SU-DHL-6 (cell line): Measurements from ENCODE around the gene B4GALT1.

ENCODE experiments used
- H2AFZ ChIP-seq: fragments of 200-600 bp; sonication (generic); 2 replicates; pipeline ENCODE4 v1.6.1; 2014; ENCODE audit warnings: low read depth, mild to moderate bottlenecking, moderate library complexity, mixed read lengths, antibody characterized with exemption, low read length; ENCODE audit not compliant: severe bottlenecking
- H3F3A ChIP-seq: fragments of 200-600 bp; shearing (Covaris generic); 2 replicates; pipeline ENCODE4 v1.6.0; 2016; ENCODE audit warnings: antibody characterized with exemption, mild to moderate bottlenecking; ENCODE audit not compliant: insufficient read depth
- H3K27ac ChIP-seq: fragments of 200-600 bp; sonication (generic); 2 replicates; pipeline ENCODE4 v1.5.1; 2016; ENCODE audit warnings: low read depth, mild to moderate bottlenecking, low read length, moderate library complexity, mixed read lengths
- H3K27me3 ChIP-seq: fragments of 200-600 bp; sonication (generic), shearing (Covaris generic); 2 replicates; pipeline ENCODE4 v1.6.0; 2014; ENCODE audit warnings: mild to moderate bottlenecking, low read length
- H3K36me3 ChIP-seq: fragments of 200-600 bp; sonication (generic); 2 replicates; pipeline ENCODE4 v1.6.1; 2014; ENCODE audit warnings: mild to moderate bottlenecking, low read length, mixed read lengths
- H3K4me2 ChIP-seq: fragments of 300-600, 200-600 bp; shearing (Covaris generic), sonication (generic); 2 replicates; pipeline ENCODE4 v1.6.0; 2014; ENCODE audit warnings: low read length, low read depth, mild to moderate bottlenecking; ENCODE audit not compliant: poor library complexity, severe bottlenecking
- H3K4me3 ChIP-seq: fragments of 200-600 bp; sonication (generic); 2 replicates; pipeline ENCODE4 v1.5.1; 2014; ENCODE audit warnings: antibody characterized with exemption, low read length, mild to moderate bottlenecking, mixed read lengths; ENCODE audit not compliant: insufficient read depth, poor library complexity, severe bottlenecking
- H3K79me2 ChIP-seq: fragments of 200-600 bp; sonication (generic); 2 replicates; pipeline ENCODE4 v1.6.1; 2014; ENCODE audit warnings: mild to moderate bottlenecking, low read length, moderate library complexity; ENCODE audit not compliant: insufficient read depth
- H3K9ac ChIP-seq: fragments of 200-600 bp; sonication (generic); 2 replicates; pipeline ENCODE4 v1.7.0; 2014; ENCODE audit warnings: mild to moderate bottlenecking, low read length
- H3K9me2 ChIP-seq: fragments of 200-600 bp; sonication (generic); replicated peaks from 2 replicates; pipeline ENCODE4 v1.6.1; 2014; ENCODE audit warnings: low read length; ENCODE audit not compliant: insufficient read depth
- H3K9me3 ChIP-seq: fragments of 200-600 bp; sonication (generic); 2 replicates; pipeline ENCODE4 v1.6.1; 2014; ENCODE audit warnings: low read length, mixed read lengths; ENCODE audit not compliant: insufficient read depth
- H4K20me1 ChIP-seq: fragments of 200-600 bp; sonication (generic); 2 replicates; pipeline ENCODE4 v1.6.1; 2014; ENCODE audit warnings: low read depth, mild to moderate bottlenecking, antibody characterized with exemption, low read length, moderate library complexity, mixed read lengths
- CTCF ChIP-seq: fragments of 200-600 bp; sonication (generic); IDR thresholded peaks from one replicate; pipeline ENCODE4 v1.5.1; 2017; ENCODE audit warnings: antibody characterized with exemption, mild to moderate bottlenecking, low read length, moderate library complexity; ENCODE audit not compliant: insufficient read depth, poor library complexity, severe bottlenecking
- EZH2phosphoT487 ChIP-seq: fragments of 200-600 bp; sonication (generic), shearing (Covaris generic); conservative IDR thresholded peaks from 2 replicates; pipeline ENCODE4 v1.6.1; 2018; ENCODE audit warnings: mild to moderate bottlenecking, antibody characterized with exemption, low read length, moderate library complexity, mixed read lengths

B4GALT1 gene

GRCh38 chr9:33082538-33083326, 84.4 kb downstream of the B4GALT1 start:
- no peak overlapping the region for H3K4me3 ChIP-seq
- no peak overlapping the region for H3K27ac ChIP-seq
- no peak overlapping the region for H3K9ac ChIP-seq
- H3K79me2 ChIP-seq: no peaks in the 10 kb centered on the region
- H2AFZ ChIP-seq: no peak overlapping the region
- no peaks in the 10 kb centered on the region for H3K9me2 ChIP-seq
- TF ChIP-seq EZH2phosphoT487: no peak
- TF ChIP-seq CTCF: no peak
- peaks cover 6% of the 10 kb centered on the region; the same call in 1 of the 2 replicates for H3F3A ChIP-seq
- H3K27me3 ChIP-seq: no peaks in the 10 kb centered on the region
- no peak overlapping the region for H3K4me2 ChIP-seq
- H4K20me1 ChIP-seq: no peaks in the 10 kb centered on the region
- H3K9me3 ChIP-seq: no peaks in the 10 kb centered on the region
- no peaks in the 10 kb centered on the region for H3K36me3 ChIP-seq

GRCh38 chr9:33082128-33082527, 85.0 kb downstream of the B4GALT1 start:
- TF ChIP-seq EZH2phosphoT487 (no peak), CTCF (no peak)
- H3K36me3 ChIP-seq: no peaks in the 10 kb centered on the region
- no peaks in the 10 kb centered on the region for H3K27me3 ChIP-seq
- no peaks in the 10 kb centered on the region for H4K20me1 ChIP-seq
- H3K79me2 ChIP-seq: no peaks in the 10 kb centered on the region
- H3K27ac ChIP-seq: no peak overlapping the region
- H3K9me3 ChIP-seq: no peaks in the 10 kb centered on the region
- H3K4me3 ChIP-seq: no peak overlapping the region
- H3F3A ChIP-seq: peaks cover 10% of the 10 kb centered on the region; the same call in 1 of the 2 replicates
- H3K9me2 ChIP-seq: no peaks in the 10 kb centered on the region
- no peak overlapping the region for H2AFZ ChIP-seq
- H3K9ac ChIP-seq: no peak overlapping the region
- H3K4me2 ChIP-seq: no peak overlapping the region

GRCh38 chr9:33081128-33081851, 85.8 kb downstream of the B4GALT1 start:
- Histone ChIP-seq H3K27ac (no peak overlapping the region), H3K9me3 (no peaks in the 10 kb centered on the region), H3F3A (peaks cover 10% of the 10 kb centered on the region; the same call in 1 of the 2 replicates), H3K9me2 (no peaks in the 10 kb centered on the region), H3K9ac (peak overlapping the region; percentile 15; the same call in 1 of the 2 replicates), H3K4me3 (no peak overlapping the region), H2AFZ (peak overlapping the region; percentile 49), H3K4me2 (peak overlapping the region; percentile 40), H4K20me1 (no peaks in the 10 kb centered on the region), H3K79me2 (peaks cover 2% of the 10 kb centered on the region), H3K36me3 (no peaks in the 10 kb centered on the region), H3K27me3 (no peaks in the 10 kb centered on the region)
- TF ChIP-seq CTCF (peak; percentile 94), EZH2phosphoT487 (no peak)
